Activated naive CD4-positive, alpha-beta T cell treated with Interleukin-2 at 50 U/mL for 16 hours (primary cell): ENCODE data around the gene CYTIP.
"Not testable (repeated sequence)": the region's sequence is repeated elsewhere in the genome, so short reads cannot be mapped to it uniquely, and the experiment has no call there.

ENCODE experiments used
- DNase-seq: peaks from one replicate; pipeline ENCODE4 v3.0.0-alpha.2; 2020

CYTIP gene

GRCh38 chr2:157421331-157421944, 22.5 kb downstream of the CYTIP start:
- no peak for DNase-seq

GRCh38 chr2:157420771-157421323, 23.0 kb downstream of the CYTIP start:
- DNase-seq = no peak

- DNase-seq = no peak
Observed at GRCh38 chr2:157419031-157419575, 24.8 kb downstream of the CYTIP start.

GRCh38 chr2:157418239-157418641, 25.6 kb downstream of the CYTIP start:
- DNase-seq = no peak

- no peak for DNase-seq
Observed at GRCh38 chr2:157415591-157416101, 28.2 kb downstream of the CYTIP start.

- no peak for DNase-seq
Observed at GRCh38 chr2:157414050-157414449, 29.8 kb downstream of the CYTIP start.

- peak; percentile 55 for DNase-seq
Observed at GRCh38 chr2:157413326-157414035, 30.4 kb downstream of the CYTIP start.

- DNase-seq = no peak
Observed at GRCh38 chr2:157411624-157412336, 32.1 kb downstream of the CYTIP start.

GRCh38 chr2:157405398-157405797, 38.5 kb downstream of the CYTIP start:
- not testable (repeated sequence) for DNase-seq

- DNase-seq = peak; percentile 66
Observed at GRCh38 chr2:157404363-157404762, 39.5 kb downstream of the CYTIP start.

GRCh38 chr2:157402801-157403485, 40.9 kb downstream of the CYTIP start:
- not testable (repeated sequence) for DNase-seq

- no peak for DNase-seq
Observed at GRCh38 chr2:157395811-157396210, 48.1 kb downstream of the CYTIP start.

- no peak for DNase-seq
Observed at GRCh38 chr2:157394928-157395327, 49.0 kb downstream of the CYTIP start.

- no peak for DNase-seq
Observed at GRCh38 chr2:157393348-157393747, 50.5 kb downstream of the CYTIP start.

- DNase-seq = no peak
Observed at GRCh38 chr2:157388827-157389226, 55.1 kb downstream of the CYTIP start.

GRCh38 chr2:157386747-157387146, 57.1 kb downstream of the CYTIP start:
- no peak for DNase-seq

- no peak for DNase-seq
Observed at GRCh38 chr2:157386247-157386646, 57.6 kb downstream of the CYTIP start.

- DNase-seq = no peak
Observed at GRCh38 chr2:157377861-157378260, 66.0 kb downstream of the CYTIP start.

GRCh38 chr2:157376041-157376440, 67.8 kb downstream of the CYTIP start:
- no peak for DNase-seq

GRCh38 chr2:157375384-157375783, 68.5 kb downstream of the CYTIP start:
- no peak for DNase-seq

GRCh38 chr2:157368508-157368907, 75.4 kb downstream of the CYTIP start:
- DNase-seq = not testable (repeated sequence)

GRCh38 chr2:157367704-157368103, 76.2 kb downstream of the CYTIP start:
- no peak for DNase-seq
